Measurements from ENCODE around the gene IQCK.

IQCK gene

DNA sequence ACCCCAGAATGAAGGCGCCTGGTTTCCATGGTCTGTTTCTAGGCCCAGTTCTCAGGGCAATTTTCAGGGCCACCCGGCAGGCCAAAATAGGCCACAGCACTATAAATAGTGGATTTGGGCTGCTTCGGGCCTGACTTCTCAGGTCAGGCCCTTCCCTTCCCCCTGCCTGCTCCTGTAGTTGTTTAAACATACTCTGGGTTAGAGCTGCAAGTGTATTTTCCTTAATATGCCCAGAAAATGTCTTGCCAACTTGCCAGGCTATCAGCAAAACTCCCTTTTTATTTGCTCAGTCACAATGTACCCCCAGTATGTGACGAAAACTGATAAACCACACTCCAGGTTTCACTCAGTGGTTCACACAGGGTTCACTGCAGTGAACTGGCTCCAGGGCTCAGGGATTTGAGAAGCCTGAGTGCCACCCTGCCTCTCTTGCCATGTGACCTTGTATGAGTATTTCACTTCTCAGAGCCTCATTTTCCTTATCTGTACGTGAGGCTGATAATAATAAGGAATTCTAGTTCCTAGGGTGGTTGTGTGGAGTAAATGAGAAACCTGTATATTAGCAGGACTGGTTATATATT, 90.1 kb downstream of the IQCK start:
- DNase-seq: no peak

DNA sequence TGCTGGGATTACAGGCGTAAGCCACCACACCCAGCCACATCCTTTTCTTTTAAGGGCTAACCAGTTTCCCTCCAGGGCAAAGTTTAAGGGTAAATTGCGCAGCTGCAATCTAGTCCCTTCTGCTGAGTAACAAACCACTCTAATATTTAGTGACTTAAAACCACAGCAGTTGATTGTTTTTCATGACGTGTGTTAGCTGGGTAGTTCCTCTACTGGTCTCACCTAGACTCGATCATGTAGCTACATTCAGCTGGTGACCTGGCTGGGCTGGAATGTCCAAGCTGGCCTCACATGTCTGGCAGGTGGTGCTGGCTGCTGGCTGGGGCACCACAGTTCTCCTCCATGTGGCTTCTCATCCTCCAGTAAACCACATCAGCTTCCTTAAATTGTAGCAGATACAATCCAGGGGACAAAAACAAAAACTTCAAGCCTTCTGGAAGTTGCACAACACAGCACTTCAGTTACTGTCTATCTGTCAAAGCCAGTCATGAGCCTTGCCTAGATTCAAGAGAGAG, 91.1 kb downstream of the IQCK start:
- DNase-seq: no peak

DNA sequence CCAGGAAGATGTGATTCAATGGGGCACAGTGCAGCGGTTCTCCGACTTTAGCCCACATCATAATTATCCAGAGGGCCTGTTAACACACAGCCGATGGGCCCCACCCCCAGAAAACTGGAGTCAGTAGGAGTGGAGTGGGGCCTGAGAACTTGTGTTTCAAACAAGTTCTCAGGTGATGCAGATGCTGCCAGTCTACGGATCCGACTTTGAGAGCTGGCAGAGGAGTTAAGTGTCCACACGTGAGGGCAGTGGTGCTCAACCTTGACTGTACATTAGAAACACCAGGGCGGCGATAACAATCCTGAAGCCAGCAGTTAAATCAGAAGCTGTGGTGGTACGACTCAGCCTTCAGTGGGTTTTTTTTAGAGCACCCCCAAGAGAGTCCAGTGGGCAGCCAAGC, 91.6 kb downstream of the IQCK start:
- DNase-seq: no peak

DNA sequence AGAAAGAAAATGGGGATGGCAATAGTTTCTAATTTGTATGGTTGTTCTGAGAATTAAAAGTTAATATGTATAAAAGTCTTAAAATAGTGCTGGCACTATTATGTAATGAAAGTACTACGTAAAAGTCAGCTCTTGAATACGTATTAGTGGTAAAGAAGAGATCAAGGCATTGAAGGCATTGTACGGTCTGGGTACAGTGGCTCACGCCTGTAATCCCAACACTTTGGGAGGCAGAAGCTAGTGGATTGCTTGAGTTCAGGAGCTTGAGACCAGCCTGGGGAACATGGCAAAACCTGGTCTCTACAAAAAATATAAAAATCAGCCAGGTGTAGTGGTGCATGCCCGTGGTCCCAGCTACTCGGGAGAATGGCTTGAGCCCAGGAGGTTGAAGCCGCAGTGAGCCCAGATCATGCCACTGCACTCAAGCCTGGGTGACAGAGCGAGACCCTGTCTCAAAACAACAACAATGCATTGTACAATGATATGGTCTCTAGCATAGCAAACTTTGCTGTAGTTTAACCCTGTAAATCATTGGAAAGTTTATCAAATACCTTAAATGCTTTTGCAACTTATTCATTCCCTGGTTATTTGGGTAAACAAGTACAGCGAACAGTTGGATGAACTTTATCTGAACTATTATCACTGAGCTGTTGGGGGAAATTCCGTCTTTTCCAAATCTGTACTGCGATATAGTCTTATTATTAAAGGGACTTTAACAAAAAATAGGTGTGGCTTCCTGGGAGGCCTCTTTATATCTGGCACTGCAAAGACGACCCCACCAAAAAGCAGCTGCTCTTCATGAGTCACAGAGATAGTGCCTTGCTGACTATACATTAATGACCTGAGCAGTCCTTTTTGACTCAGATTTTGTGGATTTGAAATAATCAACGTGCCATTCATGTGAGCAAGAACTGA, 93.0 kb downstream of the IQCK start:
- DNase-seq: no peak

DNA sequence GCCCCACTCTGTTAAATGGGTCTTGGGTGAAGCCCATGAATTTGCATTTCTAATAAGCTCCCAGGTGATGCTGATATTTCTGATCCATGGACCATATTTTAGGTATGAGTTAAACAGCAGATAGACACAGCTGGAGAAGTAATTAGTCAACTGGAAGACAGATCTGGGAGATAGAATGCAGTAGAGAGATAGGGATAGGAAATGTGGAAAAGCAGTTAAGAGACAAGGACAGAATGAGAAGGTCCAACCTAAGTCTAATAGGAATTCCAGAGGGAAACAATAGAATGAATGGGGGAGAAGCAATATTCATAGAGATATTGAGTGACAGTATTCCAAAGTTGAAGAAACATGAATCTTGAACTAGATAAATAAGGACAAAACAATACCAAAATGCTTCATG, 94.9 kb downstream of the IQCK start:
- no peak for DNase-seq

DNA sequence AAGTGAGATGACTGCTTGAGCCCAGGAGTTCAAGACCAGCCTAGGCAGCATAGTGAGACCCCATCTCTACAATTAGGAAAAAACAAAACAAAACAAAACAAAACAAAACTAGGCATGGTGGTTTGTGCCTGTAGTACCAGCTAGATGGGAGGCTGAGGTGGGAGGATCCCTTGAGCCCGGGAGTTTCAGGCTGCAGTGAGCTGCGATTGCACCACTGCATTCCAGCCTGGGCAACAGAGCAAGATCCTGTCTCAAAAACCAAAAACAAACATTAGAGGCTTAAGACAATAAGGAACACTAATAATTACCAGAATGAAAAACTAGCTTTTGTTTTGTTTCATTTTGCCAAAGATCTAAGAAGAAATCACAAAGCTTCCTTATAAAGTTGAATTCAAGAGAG, 97.3 kb downstream of the IQCK start:
- no peak for DNase-seq

DNA sequence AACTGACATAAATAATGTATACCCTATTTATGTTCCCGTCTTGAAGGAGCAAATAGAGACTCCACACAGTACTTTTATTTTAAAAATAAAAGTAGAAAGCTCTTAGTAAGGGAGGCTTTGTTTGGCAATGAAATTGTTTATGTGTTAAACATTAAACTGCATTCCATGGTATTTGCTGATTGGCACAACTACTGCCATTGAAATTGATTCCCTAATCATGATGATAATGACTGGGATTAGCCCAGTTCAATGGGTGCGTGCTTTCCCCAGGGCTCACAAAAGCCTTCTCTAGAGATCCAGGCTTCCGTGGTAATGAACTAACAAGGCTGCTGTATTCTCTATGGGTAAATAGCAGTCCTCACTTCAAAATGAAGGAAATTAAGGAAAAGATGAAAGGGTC, 99.1 kb downstream of the IQCK start:
- DNase-seq: no peak

DNA sequence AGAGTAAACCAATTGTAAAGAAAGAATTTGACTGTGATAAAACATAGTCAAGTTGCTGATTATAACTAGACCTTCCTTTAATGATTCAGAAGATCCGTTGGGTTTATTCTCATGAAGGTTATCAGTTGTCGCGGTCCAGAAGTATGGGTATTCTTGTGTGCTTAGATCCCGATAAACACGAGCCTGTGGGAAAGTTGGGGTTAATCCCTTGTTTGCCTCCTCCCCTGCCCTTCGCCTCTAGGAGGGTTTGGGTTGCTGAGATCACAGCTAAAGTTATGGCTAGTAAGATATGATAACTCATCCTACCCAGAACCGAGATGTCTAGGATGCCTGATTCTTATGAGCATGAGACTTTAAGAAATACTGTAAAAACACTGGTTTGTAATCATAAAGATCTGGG, 99.8 kb downstream of the IQCK start:
- DNase-seq: no peak

DNA sequence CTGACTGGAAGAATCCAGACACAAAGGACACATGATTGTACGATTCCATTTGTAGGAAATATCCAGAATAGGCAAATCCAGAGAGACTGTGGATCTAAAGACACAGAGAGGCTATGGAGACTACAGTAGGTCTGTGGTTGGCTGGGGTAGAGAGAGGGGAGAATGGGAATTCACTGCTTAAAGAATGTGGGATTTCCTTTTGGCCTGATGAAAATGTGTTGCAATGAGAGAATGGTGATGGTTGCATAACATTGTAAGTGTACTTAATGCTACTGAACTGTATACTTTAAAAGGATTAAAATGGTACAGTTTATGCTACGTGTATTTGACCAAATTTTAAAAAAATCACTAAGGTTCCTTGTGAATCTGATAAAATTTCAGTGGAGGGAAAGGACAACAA, 104.5 kb downstream of the IQCK start:
- DNase-seq: no peak

DNA sequence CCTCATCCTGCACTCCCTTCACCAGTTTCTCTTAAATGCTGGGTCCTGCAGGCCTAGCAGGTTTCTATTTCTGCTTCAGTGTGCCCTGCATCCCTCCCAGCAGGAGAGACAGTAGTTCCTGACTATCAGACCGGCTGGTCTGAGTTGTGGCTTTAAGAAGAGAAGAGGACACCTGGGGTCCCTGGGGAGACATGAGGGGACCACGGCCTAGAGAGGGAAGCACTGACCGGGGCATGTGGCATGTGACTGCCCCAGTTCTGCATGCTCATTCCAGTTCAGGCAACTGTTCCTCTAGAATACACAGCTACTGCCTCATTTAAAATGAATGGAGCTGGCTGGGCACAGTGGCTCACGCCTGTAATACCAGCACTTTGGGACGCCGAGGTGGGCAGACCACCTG, 105.3 kb downstream of the IQCK start:
- DNase-seq: no peak

DNA sequence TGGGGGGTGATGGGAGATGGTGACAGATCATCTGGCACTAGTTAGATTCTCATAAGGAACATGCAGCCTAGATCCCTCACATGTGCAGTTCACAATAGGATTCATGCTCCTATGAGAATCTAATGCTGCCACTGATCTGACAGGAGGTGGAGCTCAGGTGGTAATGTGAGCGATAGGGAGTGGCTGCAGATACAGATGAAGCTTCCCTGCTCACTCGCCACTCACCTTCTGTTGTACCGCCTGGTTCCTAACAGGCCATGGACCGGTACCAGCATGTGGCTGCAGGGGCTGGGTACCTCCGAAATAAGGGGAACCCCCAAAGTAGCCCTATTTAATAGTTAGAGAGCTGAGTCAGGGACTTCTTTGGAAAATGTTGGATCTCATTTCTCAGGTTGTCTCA, 106.1 kb downstream of the IQCK start:
- DNase-seq: no peak

DNA sequence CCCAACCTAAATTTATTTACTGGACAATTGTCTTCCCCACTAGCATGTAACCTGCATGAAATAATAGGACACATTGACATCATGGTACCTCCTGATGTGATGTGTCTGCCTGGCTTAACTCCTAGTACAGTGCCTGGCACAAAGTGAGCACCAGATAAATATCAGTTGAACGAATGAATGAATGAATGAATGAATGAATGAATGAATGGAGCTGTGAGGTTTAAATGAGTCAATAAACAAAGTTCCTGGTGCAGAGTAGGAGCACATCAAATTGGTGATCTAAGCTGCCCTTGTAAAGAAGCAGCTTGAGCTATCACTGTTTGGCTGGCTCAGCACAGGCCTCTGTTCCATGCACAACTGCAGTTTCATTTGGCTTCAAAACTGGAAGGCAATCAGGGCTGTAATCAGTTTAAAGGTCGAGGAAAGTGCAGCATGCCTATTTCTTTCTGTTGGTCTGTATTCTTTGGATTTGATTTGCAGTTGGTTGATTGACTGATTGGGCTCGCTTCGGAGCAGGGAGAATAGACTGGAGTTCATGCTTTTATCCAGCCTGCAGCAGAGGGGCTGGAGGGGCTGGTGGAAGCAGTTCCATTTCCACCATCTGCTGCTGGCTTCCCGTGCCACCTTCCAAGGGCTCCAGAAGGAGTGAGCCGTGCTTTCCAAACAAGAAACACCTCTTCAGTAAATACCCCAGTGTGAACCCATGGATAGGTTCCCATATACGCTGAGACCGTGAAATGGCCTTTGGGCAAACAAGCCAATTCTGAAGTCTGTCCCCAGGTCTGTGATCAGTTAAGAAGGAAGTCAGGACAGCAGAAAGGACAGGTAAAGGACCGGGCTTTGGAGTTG, 112.0 kb downstream of the IQCK start:
- DNase-seq: no peak

DNA sequence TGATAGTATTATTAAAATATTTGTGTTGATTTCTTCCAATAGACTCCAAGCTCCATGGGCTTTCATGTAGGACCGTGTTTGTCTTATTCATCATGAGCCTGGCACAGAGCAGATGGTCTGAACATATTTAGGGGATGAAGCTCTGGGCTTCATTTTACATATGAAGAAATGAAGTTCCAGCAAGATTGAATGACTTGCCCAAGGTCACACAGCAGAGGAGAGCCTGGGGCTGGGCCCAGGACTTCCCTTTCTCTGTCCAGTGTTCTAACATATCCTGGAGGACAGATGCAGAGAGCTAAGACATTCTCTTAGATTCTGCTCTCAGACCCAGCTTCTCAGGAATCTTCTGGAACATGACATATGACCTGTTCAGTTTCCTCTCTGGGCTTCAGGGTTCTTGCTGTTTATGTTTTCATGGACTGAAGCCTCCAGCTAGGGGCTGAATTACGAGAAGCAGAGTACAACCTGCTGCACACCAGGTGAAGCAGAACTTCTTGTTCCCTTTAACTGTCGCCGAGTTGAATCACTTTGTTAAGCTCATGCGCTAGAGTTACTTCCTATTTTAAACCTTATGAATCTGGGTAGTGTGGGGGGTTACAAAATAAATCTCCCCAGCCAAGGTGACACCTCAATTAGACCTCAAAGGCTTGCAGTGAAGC, 113.0 kb downstream of the IQCK start:
- no peak for DNase-seq

DNA sequence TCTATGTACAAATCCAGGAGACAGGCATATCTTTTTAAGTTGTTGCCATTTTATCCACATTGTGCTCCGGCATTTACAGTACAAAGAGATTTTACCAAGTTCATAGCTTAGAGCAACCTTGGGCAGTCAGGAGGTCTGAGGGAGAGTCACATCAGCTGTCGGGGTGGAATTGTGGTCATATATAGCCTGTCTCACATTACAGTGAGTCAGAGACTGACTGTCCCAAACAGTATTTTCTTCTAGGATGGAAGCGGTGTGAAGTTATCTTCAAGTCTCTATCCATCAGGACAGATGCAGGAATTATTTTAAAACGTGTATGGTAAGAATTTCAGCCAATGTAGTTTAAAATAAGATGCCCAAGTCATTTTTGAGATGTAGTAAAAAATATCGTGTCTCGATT, 113.6 kb downstream of the IQCK start:
- no peak for DNase-seq

DNA sequence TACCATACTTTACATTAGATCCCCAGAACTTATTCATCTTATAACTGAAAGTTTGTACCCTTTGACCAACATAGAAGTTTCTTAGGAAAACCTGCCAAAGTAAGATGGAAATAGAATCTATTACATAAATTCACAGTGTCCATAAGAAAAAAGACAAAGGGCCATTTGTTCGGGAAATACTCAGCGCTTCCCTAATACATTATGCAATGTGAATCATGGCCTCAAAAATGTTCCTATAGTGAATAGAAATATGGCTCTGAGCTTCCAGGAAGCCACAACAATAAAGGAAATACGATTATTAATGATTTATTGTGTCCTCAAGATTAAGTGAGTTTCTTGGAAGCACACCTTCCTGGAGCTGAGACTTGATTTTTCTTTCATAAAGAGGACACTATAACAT, 115.1 kb downstream of the IQCK start:
- no peak for DNase-seq

DNA sequence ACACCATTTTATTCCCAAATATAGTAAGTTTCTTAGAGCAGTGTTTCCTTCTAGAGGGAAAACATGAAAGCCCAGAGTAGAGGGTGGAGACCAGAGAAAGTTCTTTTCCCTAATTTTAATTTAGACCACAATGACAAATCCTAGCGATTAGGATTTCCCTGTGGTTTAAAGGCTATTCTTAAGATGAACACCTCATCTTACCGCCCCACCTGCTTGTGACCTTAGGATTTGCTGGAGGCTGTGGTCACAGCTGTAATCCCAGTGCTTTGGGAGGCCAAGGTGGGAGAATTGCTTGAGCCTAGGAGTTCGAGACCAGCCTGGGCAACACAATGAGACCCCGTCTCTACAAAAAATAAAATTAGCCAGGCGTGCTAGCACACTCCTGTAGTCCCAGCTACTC, 115.5 kb downstream of the IQCK start:
- DNase-seq: no peak

DNA sequence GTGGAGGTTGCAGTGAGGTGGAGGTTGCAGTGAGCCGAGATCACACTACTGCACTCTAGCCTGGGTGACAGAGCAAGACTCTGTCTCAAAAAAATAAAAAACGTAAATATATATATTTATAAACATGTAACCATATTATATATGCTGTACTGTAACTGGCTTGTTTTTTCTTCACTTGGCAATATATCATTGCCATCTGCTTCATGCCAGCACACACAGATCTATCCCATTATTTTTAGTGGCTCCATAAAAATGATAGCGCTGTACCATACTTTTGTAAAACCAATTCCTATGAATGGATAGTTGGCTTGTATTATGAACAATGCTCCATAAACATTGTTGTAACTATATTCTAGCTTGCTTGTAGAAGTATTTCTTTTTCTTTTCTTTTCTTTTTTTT, 117.1 kb downstream of the IQCK start:
- no peak for DNase-seq

DNA sequence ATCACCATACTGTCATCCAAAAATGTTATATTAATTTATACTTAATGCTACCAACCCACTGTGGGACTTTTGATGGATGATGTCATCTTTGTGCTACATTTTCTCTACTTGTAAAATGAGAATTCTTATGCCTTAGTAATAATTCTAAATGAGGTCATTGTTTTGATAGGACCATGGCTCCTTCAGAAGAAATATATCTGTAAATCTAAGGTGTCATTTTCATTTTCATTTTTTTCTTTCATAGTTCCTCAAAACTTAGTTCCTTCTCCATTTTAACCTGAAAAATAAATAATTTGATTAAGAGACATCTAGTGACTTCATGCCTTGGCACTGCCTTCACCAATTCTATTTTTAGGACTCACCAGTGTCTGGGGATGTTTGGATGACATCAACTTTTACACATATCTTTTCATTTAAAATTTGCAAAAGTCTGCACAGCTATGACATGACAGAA, 117.9 kb downstream of the IQCK start:
- DNase-seq: no peak

DNA sequence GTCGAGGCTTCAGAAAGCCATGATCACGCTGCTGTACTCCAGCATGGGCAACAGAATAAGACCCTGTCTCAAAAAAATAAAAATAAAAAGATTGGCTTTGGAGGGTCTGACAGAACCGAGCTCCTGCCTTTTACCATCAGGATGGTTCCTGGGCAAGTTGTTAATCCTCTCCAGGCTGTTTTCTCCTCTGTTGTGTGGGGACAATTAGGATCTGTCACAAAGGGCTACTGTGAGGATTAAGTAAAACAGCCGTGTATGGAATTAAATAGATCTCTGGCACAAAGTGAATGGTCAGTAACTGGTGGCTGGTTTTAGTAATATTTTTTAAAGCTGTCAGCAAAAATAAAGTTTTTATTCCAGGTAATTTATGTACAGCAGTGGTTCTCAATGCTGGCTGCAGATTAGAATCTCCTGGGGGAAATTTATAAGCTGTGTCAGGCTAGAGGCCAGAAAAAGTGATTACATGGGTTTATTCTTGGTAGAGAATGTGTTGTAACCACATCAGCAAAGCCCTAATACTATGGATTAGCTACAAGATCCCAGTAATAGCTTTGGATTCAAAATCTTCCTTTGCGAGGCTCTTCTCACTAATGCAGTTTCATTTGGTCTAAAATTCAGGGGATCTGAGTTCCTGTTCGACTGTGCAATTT, 119.4 kb downstream of the IQCK start:
- no peak for DNase-seq

DNA sequence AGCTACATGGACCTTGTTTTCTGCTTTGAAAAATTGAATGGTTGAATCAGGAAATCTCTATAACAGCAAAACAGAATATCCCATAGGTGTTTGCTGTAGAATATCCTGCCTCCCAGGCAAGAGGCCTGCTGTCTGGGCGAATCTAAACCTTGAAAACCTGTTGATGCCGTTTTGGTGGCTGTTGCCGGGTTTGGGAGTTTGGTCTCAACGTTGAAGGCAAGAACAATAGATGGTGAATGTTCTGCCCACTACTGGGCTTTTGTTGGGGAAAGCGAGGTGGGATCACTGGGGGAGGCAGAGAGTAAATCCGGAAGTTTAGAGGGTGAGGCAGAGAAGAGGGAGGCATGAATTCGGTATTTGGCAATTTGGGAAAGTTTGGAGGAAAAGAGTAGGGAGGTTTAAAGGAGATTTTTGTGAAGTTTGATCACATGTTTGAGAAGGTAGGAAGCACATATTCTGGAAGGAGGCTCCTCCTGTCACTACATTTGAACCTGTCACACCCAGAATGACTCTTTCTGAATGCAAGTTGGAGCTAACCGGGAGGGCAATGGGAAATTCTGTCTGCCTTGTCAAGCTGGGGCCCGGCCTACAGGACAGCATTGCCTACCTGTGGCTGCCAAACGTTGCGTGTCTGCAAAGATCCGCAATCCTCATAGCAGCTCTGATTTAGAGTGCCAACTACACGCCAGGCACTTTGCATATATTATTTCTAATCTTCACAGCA, 120.1 kb downstream of the IQCK start:
- no peak for DNase-seq

DNA sequence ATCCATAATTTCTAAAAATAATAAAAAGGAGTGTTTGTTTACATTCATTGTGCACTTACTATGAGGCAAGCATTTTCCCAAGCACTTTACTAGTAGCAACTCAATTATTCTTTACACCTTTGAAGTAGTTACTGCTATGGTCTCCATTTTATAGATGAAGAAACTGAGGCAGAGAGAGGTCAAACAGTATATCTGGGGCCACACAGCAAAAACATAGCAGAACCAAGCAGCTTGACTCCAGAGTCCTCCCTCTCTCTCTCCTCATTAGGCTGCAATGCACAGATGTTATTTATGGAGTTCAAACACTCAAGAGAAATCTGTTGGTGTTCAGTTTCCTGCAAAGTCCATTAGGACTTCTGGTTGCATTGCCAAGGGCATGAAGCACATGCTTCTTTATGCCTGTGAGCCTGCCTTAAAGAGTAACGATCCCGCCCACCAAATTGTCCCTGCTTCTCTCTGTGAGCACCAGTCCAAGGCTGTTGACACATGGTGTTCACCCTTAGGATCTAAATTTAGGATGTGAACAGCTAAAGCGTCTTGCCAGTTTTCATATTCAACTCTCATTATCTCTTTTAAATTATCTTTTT, 122.5 kb downstream of the IQCK start:
- DNase-seq: no peak
